HepG2 (cell line): ENCODE results near the gene ARHGAP29. TPM values are rescaled to one million over a fixed set of nuclear protein-coding genes. Genes with fewer than 3 reads are reported as not detected.

ENCODE experiments used
- BRD4 ChIP-seq: sonication (generic); formaldehyde crosslinking; IDR thresholded peaks from 2 replicates; pipeline ENCODE4 v1.4.0; 2020; ENCODE audit warnings: missing genetic modification reagents
- CCAR2 ChIP-seq: fragments of 200-400 bp; formaldehyde crosslinking; optimal IDR thresholded peaks from 2 replicates; pipeline ENCODE3; 2018; ENCODE audit warnings: low read depth, mild to moderate bottlenecking, low read length, moderate library complexity
- FOXJ3 ChIP-seq: sonication (generic); formaldehyde crosslinking; IDR thresholded peaks from 2 replicates; pipeline ENCODE4 v1.4.0; 2020; ENCODE audit warnings: missing genetic modification reagents, mild to moderate bottlenecking, borderline replicate concordance
- HNF1A ChIP-seq, 2 experiments: sonication (generic) in 1 of 2; formaldehyde crosslinking in 1 of 2; IDR thresholded peaks; 2 replicates each; pipeline versions ENCODE4 v1.4.0 to v1.6.1; 2016 to 2020; ENCODE audit warnings: borderline replicate concordance in 1 of 2, low read depth in 1 of 2, mild to moderate bottlenecking in 1 of 2, missing genetic modification reagents in 1 of 2
- IKZF5 ChIP-seq: IDR thresholded peaks from 2 replicates; pipeline ENCODE4 v1.6.1; 2018; ENCODE audit warnings: missing genetic modification reagents, mild to moderate bottlenecking, missing compliant biosample characterization
- MED1 ChIP-seq: sonication (generic); formaldehyde crosslinking; IDR thresholded peaks from 2 replicates; pipeline ENCODE4 v1.4.0; 2020; ENCODE audit warnings: missing genetic modification reagents
- NFYC ChIP-seq: IDR thresholded peaks from 2 replicates; pipeline ENCODE4 v1.6.1; 2016; ENCODE audit warnings: missing genetic modification reagents, missing compliant biosample characterization
- RORA ChIP-seq: sonication (generic); formaldehyde crosslinking; IDR thresholded peaks from 2 replicates; pipeline ENCODE4 v1.5.0; 2020; ENCODE audit warnings: mild to moderate bottlenecking, missing genetic modification reagents, moderate library complexity
- SKIL ChIP-seq: sonication (generic); formaldehyde crosslinking; IDR thresholded peaks from 2 replicates; pipeline ENCODE4 v1.8.0; 2022; ENCODE audit warnings: missing genetic modification reagents, mild to moderate bottlenecking, moderate library complexity, borderline replicate concordance
- SMARCC2 ChIP-seq: fragments of 450-650 bp; IDR thresholded peaks from 2 replicates; pipeline ENCODE4 v1.6.1; 2017; ENCODE audit warnings: antibody characterized with exemption, mild to moderate bottlenecking
- SOX13 ChIP-seq, 3 experiments: fragments of 450-650 bp in 1 of 3; sonication (generic) in 1 of 3; formaldehyde crosslinking in 1 of 3; IDR thresholded peaks in 2 of 3; conservative IDR thresholded peaks in 1 of 3; 2 replicates each; pipeline versions ENCODE4 v1.5.0 to v1.6.1; 2016 to 2020; ENCODE audit warnings: antibody characterized with exemption in 1 of 3, mild to moderate bottlenecking in 1 of 3, missing compliant biosample characterization in 1 of 3, missing genetic modification reagents in 1 of 3, moderate library complexity in 1 of 3
- SRSF9 ChIP-seq: fragments of 200-400 bp; formaldehyde crosslinking; IDR thresholded peaks from 2 replicates; pipeline ENCODE4 v1.6.1; 2018; ENCODE audit warnings: borderline replicate concordance, mild to moderate bottlenecking, low read depth, low read length; ENCODE audit not compliant: insufficient read depth, poor library complexity, severe bottlenecking
- ZFP37 ChIP-seq: sonication (generic); formaldehyde crosslinking; IDR thresholded peaks from 2 replicates; pipeline ENCODE4 v1.4.0; 2020; ENCODE audit warnings: missing genetic modification reagents, borderline replicate concordance
- ZNF205 ChIP-seq: IDR thresholded peaks from 2 replicates; pipeline ENCODE4 v1.6.1; 2018; ENCODE audit warnings: missing biosample characterization, missing genetic modification reagents
- ZNF263 ChIP-seq: sonication (generic); formaldehyde crosslinking; IDR thresholded peaks from 2 replicates; pipeline ENCODE4 v1.4.0; 2020; ENCODE audit warnings: missing genetic modification reagents
- ZNF598 ChIP-seq: sonication (generic); formaldehyde crosslinking; IDR thresholded peaks from 2 replicates; pipeline ENCODE4 v1.5.1; 2020; ENCODE audit warnings: mild to moderate bottlenecking, missing genetic modification reagents, borderline replicate concordance
- ZNF75D ChIP-seq: sonication (generic); formaldehyde crosslinking; IDR thresholded peaks from 2 replicates; pipeline ENCODE4 v1.8.1; 2023; ENCODE audit warnings: missing genetic modification reagents, mild to moderate bottlenecking, borderline replicate concordance
- polyA plus RNA-seq, 8 experiments: library from polyadenylated mRNA; depleted of rRNA in 3 of 8; stranded (reverse) in 7 of 8; unstranded in 1 of 8; fragments of >200 nt; fragmentation: Illumina TruSeq in 4 of 8; extraction: Trizol in 4 of 8; gene quantifications; 2 replicates each; pipeline versions ENCODE4 v1.2.1 to v1.2.3, GENCODE V29; 2011 to 2016; ENCODE audit warnings: low read depth in 4 of 8, missing spikeins in 1 of 8, mixed read lengths in 1 of 8; ENCODE audit not compliant: insufficient read depth in 1 of 8
- total RNA-seq, 5 experiments: library from RNA; depleted of rRNA; stranded (reverse); fragments of >200 nt; fragmentation: Illumina TruSeq; extraction: Trizol; gene quantifications; 2 replicates each; pipeline ENCODE4 v1.2.3, GENCODE V29; 2016; ENCODE audit warnings: low read depth in 1 of 5

Gene ARHGAP29
- total and polyA plus RNA-seq, 2 of the 13 experiments (the other 11 are each of a cell fraction or from before 2014, with no cell fraction given) = 12.8 to 18.3 TPM

GRCh38 chr1:94125551-94126514, 111.6 kb downstream of the ARHGAP29 start (continued):
- peak; percentile 99 for TF ChIP-seq HNF1A (IDR thresholded peaks at IDR 0.05; ENCODE audit: low read depth)
- peak; percentile 99 for TF ChIP-seq HNF1A (CRISPR knock-in tag; IDR thresholded peaks at IDR 0.05; ENCODE audit: borderline replicate concordance)
- TF ChIP-seq FOXJ3 = peak; percentile 85; the same call in 1 of the 2 replicates
- no peak for TF ChIP-seq SMARCC2
- TF ChIP-seq ZNF598 (CRISPR knock-in tag) = no peak
- 0 out of 2 replicates have a peak, but pooled peaks have one; percentile 50 for TF ChIP-seq IKZF5 (CRISPR knock-in tag)
- TF ChIP-seq ZNF75D (CRISPR knock-in tag) = no peak
- no peak for TF ChIP-seq BRD4 (CRISPR knock-in tag)
- no peak for TF ChIP-seq ZFP37 (CRISPR knock-in tag)
- TF ChIP-seq SKIL = 0 out of 2 replicates have a peak, but pooled peaks have one; percentile 21
- TF ChIP-seq RORA (CRISPR knock-in tag) = no peak
- peak; percentile 89 for TF ChIP-seq MED1 (CRISPR knock-in tag)
- TF ChIP-seq ZNF263 (CRISPR knock-in tag) = no peak
- peak; percentile 45; the same call in 1 of the 2 replicates for TF ChIP-seq SOX13 (IDR thresholded peaks at IDR 0.05)
- TF ChIP-seq SOX13 (CRISPR knock-in tag; conservative IDR thresholded peaks at IDR 0.05 in 1 of 2, IDR thresholded peaks at IDR 0.05 in 1 of 2) = peak in 1 of 2 experiments; percentile 84; a peak in 2 of 4 replicates
- no peak for TF ChIP-seq ZNF205
- no peak for TF ChIP-seq SRSF9
- TF ChIP-seq NFYC (CRISPR knock-in tag) = peak; percentile 75
- no peak for TF ChIP-seq CCAR2
